GM21447 (cell line): ENCODE results near the gene AKAP11.
"Not testable (repeated sequence)": the region's sequence is repeated elsewhere in the genome, so short reads cannot be mapped to it uniquely, and the experiment has no call there.

ENCODE experiments used
- ATAC-seq: cut with Tn5 transposase; IDR thresholded peaks from one replicate; pipeline ENCODE4 v1.9.1; 2021; ENCODE audit not compliant: unreplicated experiment

AKAP11 gene, protein sequence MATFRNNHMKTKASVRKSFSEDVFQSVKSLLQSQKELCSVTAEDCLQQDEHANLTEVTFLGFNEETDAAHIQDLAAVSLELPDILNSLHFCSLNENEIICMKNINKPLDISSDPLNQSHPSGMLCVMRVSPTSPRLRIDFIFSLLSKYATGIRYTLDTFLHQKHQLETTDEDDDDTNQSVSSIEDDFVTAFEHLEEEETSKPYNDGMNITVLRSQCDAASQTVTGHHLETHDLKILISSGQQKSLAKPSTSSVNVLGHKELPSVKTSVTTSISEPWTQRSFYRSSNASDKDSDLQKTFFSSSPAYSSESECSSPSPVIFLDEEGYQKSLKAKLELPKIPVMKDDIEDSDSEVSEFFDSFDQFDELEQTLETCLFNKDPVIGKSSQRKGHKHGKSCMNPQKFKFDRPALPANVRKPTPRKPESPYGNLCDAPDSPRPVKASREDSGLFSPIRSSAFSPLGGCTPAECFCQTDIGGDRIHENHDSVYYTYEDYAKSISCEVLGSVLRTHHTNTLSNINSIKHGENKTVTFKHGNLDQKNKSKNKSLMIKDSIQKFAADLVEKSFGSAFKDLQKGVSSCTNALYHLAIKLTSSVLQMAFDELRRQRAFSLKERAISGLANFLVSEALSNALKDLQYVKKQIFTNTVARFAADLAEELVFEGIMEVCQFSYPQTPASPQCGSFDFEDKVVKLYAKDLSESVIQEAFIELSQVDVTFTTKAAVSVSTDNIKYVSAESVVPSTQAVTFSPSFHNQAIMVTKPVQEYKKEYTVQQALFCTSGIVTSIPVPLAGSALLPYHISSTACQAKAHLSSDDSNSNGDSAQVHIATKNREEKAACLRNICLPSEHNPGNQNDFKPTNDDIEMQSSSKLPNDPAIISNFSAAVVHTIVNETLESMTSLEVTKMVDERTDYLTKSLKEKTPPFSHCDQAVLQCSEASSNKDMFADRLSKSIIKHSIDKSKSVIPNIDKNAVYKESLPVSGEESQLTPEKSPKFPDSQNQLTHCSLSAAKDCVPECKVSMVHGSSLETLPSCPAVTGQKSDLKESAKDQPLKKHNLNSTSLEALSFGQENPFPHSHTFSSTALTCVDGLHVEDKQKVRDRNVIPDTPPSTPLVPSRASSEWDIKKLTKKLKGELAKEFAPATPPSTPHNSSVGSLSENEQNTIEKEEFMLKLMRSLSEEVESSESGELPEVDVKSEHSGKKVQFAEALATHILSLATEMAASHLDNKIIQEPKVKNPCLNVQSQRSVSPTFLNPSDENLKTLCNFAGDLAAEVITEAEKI (N-terminal part only)

DNA sequence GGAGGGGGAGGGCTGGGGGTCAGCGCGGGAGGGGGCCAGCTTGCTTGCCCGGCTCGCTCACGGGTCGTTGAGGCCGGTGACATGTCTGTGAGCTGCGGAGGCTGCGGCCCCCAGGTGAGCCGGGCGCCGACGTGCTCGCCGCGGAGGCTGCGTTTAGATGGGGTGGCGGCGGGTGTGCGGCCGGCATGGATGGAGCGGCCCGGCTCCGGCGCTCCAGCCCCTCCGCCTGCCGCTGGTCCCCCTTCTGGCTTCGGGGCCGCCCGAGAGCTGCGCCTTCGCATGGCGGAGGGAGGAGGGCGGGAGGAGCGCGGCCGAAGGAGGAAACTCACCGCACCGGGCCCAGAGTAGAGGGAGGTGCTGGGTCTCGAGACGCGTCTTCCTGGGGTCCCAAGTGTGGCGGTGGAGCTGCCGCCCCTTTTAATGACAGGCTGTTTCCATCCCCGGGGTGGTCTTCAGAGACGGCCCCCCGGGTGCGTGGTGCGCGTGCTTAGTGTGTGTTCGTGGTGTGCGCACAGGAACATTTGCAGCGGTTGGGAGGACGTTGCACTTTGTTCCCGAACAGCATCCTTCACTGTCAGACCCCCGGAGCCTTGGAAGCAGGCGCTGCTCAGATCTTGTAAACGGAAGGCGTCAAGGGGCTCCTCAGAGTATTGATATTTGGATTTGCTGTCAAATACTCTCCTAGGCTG lies at the start of gene AKAP11:
Gene AKAP11, plus strand, starts transcription at position 38 of the 689 bp plus-strand sequence. CDS start 14,197 bp downstream, outside the sequence.
- ATAC-seq = peak; percentile 9

DNA sequence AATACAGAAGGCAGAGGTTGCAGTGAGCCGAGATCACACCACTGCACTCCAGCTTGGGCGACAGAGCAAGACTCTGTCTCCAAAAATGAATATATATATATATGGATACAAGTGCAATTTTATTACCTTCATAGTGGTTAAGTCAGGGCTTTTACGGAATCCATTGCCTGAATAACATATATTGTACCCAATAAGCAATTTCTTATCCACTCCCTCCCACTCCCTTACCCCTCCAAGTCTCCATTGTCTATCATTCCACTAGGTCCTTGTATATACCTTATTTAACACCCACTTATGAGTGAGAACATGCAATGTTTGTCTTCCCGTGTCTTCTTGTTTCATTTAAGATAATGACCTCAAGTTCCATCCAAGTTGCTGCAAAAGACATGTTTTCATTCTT lies 48.3 kb upstream of the AKAP11 start:
- ATAC-seq = no peak

DNA sequence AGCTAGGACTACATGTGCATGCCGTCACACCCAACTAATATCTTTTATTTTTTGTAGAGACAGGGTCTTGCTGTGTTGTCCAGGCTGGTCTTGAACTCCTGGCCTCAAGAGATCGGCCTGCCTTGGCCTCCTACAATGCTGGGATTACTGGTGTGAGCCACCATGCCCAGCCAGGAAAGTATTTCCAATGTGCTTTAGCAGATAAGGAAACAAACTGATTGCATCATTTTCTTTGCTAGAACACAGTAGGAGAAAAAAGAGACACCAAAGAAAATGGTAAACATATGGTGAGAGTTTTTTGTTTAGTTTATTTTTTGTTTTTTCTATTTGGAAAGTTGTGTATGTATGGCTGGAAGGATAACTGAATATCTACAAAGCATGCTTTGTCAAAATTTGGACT lies 46.9 kb upstream of the AKAP11 start:
- ATAC-seq = no peak

DNA sequence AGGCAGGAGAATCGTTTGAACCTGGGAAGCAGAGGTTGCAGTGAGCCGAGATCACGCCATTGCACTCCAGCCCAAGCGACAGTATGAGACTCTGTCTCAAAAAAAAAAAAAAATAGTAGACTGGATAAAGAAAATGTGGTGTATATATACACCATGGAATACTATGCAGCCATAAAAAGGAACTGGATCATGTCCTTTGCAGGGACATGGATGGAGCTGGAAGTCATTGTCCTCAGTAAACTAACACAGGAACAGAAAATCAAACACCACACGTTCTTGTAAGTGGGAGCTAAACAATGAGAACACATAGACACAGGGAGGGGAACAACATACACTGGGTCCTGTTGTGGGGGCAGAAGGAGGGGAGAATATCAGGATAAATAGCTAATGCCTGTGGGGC lies 45.2 kb upstream of the AKAP11 start:
- ATAC-seq = not testable (repeated sequence)

DNA sequence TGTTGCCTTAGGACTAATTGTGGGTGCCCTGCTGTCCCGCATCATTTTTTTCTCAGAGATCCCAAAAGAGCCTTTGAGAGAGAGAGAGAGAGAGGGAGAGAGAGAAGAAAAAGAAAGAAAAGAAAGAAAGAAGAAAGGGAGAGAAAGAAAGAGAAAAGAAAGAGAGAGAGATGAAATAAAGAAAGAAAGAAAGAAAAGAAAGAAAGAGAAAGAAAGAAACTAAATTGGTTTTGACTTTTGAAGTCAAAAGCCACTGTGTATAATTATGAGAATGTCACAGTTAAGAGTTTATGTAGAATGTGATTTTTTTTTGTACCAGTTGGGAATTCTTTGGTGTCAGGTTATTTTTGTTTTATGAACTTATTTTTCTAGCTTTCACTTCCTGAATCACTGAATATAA lies 43.4 kb upstream of the AKAP11 start:
- no peak for ATAC-seq

DNA sequence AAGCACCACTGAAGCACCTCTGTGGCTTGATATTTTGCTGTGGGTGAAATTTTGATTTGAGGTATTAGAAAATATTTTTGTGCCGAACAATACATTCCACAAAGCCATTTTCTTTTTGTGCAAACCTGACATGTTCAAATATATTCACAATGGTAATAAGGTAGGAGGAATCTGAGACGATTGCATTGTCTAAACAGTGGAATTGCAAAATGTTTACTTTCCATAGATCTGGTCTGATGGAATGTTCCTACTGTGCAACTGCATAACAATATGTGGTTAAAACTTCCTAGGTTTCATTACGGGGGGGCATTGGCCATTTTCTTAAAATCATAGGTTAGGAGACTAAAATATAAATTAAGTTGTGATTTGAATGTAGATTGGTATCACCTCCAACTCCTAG lies 42.7 kb upstream of the AKAP11 start:
- no peak for ATAC-seq

DNA sequence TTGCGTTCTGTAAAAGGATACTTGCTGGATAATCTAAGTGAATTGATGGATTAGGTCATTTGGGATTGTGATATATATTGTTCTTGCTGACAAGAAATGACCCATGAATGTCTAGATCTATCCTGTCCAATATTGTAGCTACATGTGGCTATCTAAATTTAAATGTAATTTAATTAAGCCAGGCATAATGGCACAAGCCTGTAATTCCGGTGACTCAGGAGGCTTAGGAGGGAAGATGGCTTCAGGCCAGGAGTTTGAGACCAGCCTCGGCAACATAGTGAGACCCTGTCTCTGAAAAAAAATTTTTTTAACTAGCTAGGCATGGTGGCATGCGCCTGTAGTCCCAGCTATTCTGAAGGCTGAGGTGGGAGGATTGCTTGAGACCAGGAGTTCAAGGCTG lies 39.3 kb upstream of the AKAP11 start:
- no peak for ATAC-seq

DNA sequence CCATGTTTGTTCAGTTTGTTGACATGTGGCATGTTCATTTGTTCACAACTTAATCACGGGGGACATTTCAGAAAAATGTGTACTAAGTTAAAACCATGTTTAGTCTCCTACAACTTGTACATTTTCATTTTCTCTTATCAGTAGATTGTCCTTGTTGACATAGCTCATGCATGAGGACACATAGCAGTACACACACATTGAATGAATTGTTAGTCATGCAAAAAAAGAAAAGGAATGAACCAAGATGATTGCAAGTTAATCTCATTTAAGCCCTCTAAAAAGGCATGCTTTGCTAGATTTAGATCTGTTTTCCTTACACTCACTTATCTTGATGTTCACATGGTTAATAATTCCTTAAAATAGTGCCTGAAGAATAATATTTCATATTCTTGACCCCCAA lies 38.2 kb upstream of the AKAP11 start:
- no peak for ATAC-seq

DNA sequence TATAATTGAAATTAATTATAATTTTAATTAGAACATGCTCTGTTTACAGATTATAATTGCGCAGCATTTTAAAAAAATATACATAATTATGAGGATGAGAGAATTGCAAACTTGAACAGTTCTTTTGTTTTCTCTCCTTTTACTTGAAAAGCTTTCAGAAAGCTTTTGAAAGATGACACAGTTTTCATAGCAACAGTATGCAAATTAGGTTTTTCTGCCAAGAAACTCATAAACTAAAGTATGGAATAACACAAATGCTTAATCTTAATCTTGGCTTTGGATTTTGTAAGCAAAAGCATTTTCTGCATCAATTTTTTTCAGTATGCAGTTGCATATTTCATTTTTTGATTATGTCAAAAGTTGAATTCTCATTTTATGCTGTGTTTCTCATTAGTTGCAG lies 32.8 kb upstream of the AKAP11 start:
- no peak for ATAC-seq

DNA sequence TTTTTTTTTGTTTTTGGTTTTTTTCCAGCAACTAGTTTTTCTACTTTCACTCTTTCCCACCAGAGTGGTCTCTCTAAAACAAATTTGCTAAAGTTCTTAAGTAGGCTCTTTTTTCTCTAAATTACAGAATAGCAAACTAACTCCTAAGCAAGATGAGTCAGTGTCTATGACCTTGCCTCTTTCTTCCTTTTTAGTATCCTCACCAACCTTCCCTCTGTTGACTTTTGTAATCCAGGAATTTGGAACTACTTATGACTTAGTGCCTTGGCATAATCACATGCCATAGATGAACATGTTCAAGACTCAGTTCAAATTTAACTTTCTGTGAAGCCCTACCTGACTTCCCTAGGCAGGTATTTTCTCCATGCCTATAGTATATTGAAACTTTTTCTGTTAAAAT lies 32.3 kb upstream of the AKAP11 start:
- ATAC-seq = no peak

DNA sequence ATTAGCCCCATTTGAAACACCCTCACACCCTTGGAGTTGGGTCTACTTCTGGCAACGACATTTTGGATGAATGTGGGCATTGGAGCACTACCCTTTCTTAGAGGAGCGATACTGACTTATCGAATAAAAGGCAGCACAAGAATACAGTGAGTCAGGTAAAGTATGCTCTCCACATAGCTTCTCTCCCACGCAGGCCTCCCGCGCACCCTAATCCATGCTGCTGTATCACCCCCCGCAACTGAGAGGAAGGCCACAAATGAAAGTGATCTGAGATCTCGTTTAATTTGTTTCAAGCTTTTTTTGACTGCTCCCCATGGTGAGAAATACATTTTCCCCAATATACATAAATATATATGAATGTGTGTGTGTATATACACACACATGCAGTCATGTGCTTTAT lies 25.4 kb upstream of the AKAP11 start:
- no peak for ATAC-seq

DNA sequence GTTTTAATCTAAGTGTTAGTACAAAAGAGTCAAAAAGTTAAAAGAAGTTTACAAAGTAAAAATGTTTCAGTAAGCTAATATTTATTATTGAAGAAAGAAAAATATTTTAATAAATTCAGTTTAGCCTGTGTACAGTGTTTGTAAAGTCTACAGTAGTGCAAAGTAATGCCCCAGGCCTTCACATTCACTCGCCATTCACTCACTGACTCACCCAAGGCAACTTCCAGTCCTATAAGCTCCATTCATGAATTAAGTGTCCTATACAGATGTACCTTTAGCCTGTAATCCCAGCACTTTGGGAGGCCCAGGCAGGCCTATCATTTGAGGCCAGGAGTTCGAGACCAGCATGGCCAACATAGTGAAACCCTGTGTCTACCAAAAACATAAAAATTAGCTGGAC lies 24.1 kb upstream of the AKAP11 start:
- ATAC-seq = no peak

DNA sequence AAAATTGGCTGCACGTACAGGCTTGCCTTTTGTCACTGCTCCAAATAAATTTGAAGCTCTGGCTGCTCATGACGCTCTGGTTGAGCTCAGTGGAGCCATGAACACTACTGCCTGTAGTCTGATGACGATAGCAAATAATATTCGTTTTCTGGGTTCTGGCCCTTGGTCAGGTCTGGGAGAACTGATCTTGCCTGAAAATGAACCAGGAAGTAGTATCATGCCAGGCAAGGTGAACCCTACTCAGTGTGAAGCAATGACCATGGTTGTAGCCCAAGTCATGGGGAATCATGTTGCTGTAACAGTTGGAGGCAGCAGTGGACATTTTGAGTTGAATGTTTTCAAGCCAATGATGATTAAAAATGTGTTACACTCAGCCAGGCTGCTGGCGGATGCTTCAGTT lies 16.1 kb upstream of the AKAP11 start:
- no peak for ATAC-seq

DNA sequence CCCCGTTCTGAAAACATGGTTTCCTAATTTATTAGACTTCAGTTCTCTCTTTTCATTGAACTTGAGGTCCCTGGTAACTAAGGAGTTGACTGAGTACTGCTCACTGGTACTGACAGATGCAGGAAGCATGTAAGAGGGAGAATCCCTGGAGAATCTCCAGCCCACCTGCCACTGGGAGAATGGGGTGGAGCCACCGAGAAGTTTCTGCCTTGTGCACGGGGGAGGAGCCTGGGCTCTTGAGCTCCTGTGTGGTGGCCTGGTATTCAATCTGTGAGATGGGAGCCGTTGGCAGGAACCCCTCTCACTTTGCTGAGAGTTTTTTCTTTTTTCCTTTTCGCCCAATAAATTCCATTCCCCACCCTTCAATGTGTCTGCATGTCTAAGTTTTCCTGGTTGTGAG lies 13.2 kb upstream of the AKAP11 start:
- ATAC-seq = no peak

DNA sequence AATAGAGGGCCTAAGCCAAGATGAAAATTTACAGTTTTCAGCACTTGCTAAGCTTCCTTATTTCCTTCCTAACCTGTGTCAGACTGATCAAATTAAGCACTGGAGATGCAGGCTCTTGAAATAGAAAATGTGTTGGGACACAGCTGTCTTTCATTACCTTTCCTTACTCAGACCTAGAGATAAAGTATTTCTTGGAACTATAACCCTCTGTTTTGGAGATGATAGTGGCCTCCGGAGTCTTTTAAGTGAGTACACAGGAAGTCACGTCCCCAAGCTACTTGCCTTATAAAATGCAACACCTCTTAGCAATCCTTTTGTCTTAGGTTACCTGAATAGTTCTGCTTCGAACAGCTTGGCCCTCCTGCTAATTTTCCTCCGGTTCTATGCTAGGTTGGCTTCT lies 12.4 kb upstream of the AKAP11 start:
- ATAC-seq = no peak

DNA sequence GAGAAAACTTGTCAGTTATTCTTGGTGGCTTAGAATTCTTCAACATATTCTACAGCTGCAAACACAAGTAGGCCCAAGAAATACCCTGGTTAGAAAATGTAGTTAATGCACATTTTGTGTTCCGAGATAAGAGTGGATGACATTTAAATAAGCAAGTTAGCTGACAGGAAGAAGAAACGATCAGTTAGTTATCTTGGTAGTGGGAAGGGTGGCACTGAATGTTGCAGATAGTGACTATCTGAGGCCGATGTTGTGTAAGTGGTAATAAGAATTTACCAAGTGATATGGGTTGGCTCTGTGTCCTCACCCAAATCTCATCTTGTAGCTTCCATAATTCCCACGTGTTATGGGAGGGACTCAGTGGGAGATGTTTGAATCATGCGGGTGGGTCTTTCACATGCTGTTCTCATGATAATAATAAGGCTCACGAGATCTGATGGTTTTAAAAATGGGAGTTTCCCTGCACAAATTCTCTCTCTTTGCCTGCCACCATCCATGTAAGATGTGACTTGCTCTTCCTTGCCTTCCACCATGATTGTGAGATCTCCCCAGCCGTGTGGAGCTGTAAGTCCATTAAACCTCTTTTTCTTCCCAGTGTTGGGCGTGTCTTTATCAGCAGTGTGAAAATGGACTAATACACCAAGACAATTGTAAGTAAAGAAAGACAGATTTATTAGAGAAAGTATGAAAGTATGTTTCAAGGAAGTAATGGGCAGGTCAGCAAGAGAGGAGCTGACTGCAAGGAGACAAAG lies 10.9 kb upstream of the AKAP11 start:
- no peak for ATAC-seq

DNA sequence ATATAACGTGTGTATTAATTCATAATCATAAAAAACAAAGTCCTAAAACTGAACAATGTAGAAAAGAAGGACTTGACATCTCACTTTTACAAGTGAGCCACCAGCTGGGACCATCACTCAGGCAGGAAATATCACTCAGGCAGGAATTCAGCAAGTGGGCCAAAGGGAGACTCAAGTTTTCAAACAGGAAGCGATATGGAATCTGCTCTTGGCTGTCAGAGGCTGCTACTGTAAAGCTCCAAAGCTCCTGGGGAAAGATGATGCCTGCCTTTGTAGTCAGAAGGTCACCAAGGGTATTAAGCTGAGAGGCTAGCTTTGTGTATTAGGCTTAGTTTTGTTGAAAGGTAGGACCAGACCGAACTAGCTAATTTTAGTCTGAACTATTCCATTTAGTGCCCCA lies 5.5 kb upstream of the AKAP11 start:
- ATAC-seq = no peak

DNA sequence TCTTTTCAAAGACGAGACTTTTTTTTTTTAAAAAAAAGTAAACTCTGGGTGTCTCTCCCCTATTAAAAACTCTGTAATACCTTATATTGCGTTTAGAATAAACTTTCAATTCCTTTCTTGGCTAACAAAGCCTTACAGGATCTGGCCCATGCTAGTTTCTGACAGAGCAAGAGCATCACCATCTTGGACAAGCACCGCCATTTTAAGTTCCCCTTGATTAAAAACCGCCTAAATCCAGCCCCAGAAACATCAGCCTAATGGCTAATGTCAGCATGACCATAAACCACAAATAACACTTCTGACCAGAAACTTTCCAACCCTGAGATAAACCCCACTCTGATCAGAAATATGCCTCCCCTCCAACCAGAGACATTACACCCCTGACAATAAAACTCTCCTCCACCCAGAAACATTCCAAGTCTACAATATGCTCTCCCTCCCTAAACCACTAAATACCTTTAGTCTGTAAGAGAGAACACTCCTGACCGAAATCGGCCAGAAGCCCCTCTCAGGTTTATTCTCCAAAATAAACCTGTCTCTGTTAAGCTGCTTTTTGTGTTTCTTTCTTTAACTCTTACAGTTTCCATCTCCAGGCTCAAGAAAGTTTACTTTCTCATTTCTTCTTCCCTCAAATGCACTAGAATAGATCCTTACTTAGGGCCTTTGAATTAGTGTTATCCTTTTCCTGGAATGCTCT lies 1.6 kb upstream of the AKAP11 start:
- ATAC-seq = no peak

DNA sequence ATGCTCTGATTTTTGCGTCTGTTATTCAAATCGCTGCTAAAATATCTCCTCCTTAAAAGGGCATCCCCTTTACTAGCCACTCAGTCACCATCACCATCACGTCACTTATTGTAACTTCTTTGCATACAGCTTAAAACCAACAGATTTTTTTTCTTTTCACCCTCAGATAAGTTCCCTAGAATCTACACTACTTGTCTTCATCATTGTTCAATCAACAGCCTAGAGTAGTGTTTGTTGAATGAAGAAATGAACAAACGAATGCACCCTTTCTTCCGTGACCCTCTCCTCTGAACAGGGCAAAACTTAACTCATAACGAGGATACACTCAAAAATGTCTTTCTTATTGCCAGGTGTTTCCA lies 1.1 kb upstream of the AKAP11 start:
- no peak for ATAC-seq
